ENCODE results near the gene RBSN. TPM values are rescaled to one million over a fixed set of nuclear protein-coding genes. Genes with fewer than 3 reads are reported as not detected.
A peak's percentile ranks its signal among the peaks of the same experiment; 100 is the strongest.

Gene RBSN
- total and polyA plus RNA-seq, 2 donors (not counting 1 experiment from before 2014, with no cell fraction given) = 10.0 to 26.8 TPM

- H3K27ac ChIP-seq (ENCODE audit: insufficient read depth, low read length) = peak overlapping the region; percentile 95
- peak overlapping the region; percentile 94 for H3K9ac ChIP-seq (ENCODE audit: insufficient read depth, low read length)
- peaks cover 8% of the 10 kb centered on the region for H3K36me3 ChIP-seq (ENCODE audit: control insufficient read depth, insufficient read depth, low read length)
- TF ChIP-seq CTCF (conservative IDR thresholded peaks at IDR 0.05 in 1 of 2, IDR thresholded peaks at IDR 0.05 in 1 of 2; ENCODE audit: low read depth in 1 of 2, low read length in 2 of 2) (no peak), EZH2 (IDR thresholded peaks at IDR 0.05; ENCODE audit: low read length, missing control alignments) (no peak)
- peak overlapping the region; percentile 100 for H3K4me2 ChIP-seq (ENCODE audit: extremely low read depth, insufficient read depth, low read length)
- peak overlapping the region; percentile 99 for H2AFZ ChIP-seq (ENCODE audit: low read length)
- DNase-seq (ENCODE audit: low read depth in 2 of 2) = no peak
- no peaks in the 10 kb centered on the region for H3K9me3 ChIP-seq (ENCODE audit: control insufficient read depth, insufficient read depth, low read depth, low read length)
- no peaks in the 10 kb centered on the region for H3K27me3 ChIP-seq (ENCODE audit: control insufficient read depth, insufficient read depth, low read length)
- H3K79me2 ChIP-seq (ENCODE audit: control insufficient read depth, insufficient read depth, low read length) = peaks cover 23% of the 10 kb centered on the region
- H3K4me1 ChIP-seq (ENCODE audit: control insufficient read depth, extremely low read depth, insufficient read depth, low read length) = peaks cover 5% of the 10 kb centered on the region
- H4K20me1 ChIP-seq (ENCODE audit: control insufficient read depth, extremely low read depth, insufficient read depth, low read length) = no peaks in the 10 kb centered on the region
- peak overlapping the region; percentile 74 to 98 (median 90) for H3K4me3 ChIP-seq (replicated peaks in 1 of 4; ENCODE audit: control extremely low read depth in 1 of 4, insufficient read depth in 1 of 4, low read depth in 3 of 4, low read length in 4 of 4)
These were observed 583 bp upstream of the RBSN start for GRCh38 chr3:15099364-15100098.

GRCh38 chr3:15097891-15098290 lies 1.1 kb downstream of the RBSN start:
- no peaks in the 10 kb centered on the region for H3K9me3 ChIP-seq (ENCODE audit: control insufficient read depth, insufficient read depth, low read depth, low read length)
- DNase-seq (ENCODE audit: low read depth in 2 of 2) = peak in 1 of 2 donors; percentile 64
- H3K27ac ChIP-seq (ENCODE audit: insufficient read depth, low read length) = peak overlapping the region; percentile 95
- H3K27me3 ChIP-seq (ENCODE audit: control insufficient read depth, insufficient read depth, low read length) = no peaks in the 10 kb centered on the region
- H2AFZ ChIP-seq (ENCODE audit: low read length) = no peak overlapping the region
- peaks cover 8% of the 10 kb centered on the region for H3K36me3 ChIP-seq (ENCODE audit: control insufficient read depth, insufficient read depth, low read length)
- H3K4me3 ChIP-seq (replicated peaks in 1 of 4; ENCODE audit: control extremely low read depth in 1 of 4, insufficient read depth in 1 of 4, low read depth in 3 of 4, low read length in 4 of 4) = peak overlapping the region; percentile 74 to 98 (median 90)
- TF ChIP-seq EZH2 (IDR thresholded peaks at IDR 0.05; ENCODE audit: low read length, missing control alignments) (no peak), CTCF (conservative IDR thresholded peaks at IDR 0.05 in 1 of 2, IDR thresholded peaks at IDR 0.05 in 1 of 2; ENCODE audit: low read depth in 1 of 2, low read length in 2 of 2) (no peak)
- H3K9ac ChIP-seq (ENCODE audit: insufficient read depth, low read length) = no peak overlapping the region
- peaks cover 5% of the 10 kb centered on the region for H3K4me1 ChIP-seq (ENCODE audit: control insufficient read depth, extremely low read depth, insufficient read depth, low read length)
- H3K4me2 ChIP-seq (ENCODE audit: extremely low read depth, insufficient read depth, low read length) = peak overlapping the region; percentile 38
- H3K79me2 ChIP-seq (ENCODE audit: control insufficient read depth, insufficient read depth, low read length) = peaks cover 23% of the 10 kb centered on the region
- no peaks in the 10 kb centered on the region for H4K20me1 ChIP-seq (ENCODE audit: control insufficient read depth, extremely low read depth, insufficient read depth, low read length)

- H3K9me3 ChIP-seq (ENCODE audit: control insufficient read depth, insufficient read depth, low read depth, low read length) = no peaks in the 10 kb centered on the region
- H3K27me3 ChIP-seq (ENCODE audit: control insufficient read depth, insufficient read depth, low read length) = no peaks in the 10 kb centered on the region
- no peaks in the 10 kb centered on the region for H4K20me1 ChIP-seq (ENCODE audit: control insufficient read depth, extremely low read depth, insufficient read depth, low read length)
- H3K9ac ChIP-seq (ENCODE audit: insufficient read depth, low read length) = no peak overlapping the region
- no peak overlapping the region for H3K4me3 ChIP-seq (replicated peaks in 1 of 4; ENCODE audit: control extremely low read depth in 1 of 4, insufficient read depth in 1 of 4, low read depth in 3 of 4, low read length in 4 of 4)
- peaks cover 5% of the 10 kb centered on the region for H3K4me1 ChIP-seq (ENCODE audit: control insufficient read depth, extremely low read depth, insufficient read depth, low read length)
- H2AFZ ChIP-seq (ENCODE audit: low read length) = no peak overlapping the region
- no peak overlapping the region for H3K27ac ChIP-seq (ENCODE audit: insufficient read depth, low read length)
- H3K79me2 ChIP-seq (ENCODE audit: control insufficient read depth, insufficient read depth, low read length) = peaks cover 23% of the 10 kb centered on the region
- TF ChIP-seq EZH2 (IDR thresholded peaks at IDR 0.05; ENCODE audit: low read length, missing control alignments) = no peak
- TF ChIP-seq CTCF (conservative IDR thresholded peaks at IDR 0.05 in 1 of 2, IDR thresholded peaks at IDR 0.05 in 1 of 2; ENCODE audit: low read depth in 1 of 2, low read length in 2 of 2) = no peak
- no peak for DNase-seq (ENCODE audit: low read depth in 2 of 2)
- peaks cover 8% of the 10 kb centered on the region for H3K36me3 ChIP-seq (ENCODE audit: control insufficient read depth, insufficient read depth, low read length)
- H3K4me2 ChIP-seq (ENCODE audit: extremely low read depth, insufficient read depth, low read length) = no peak overlapping the region
These were observed 2.9 kb downstream of the RBSN start for GRCh38 chr3:15096046-15096445.
